Ascending aorta (tissue), 2 donors: ENCODE measurements around the gene PPP4R2. TPM values are rescaled to one million over a fixed set of nuclear protein-coding genes. Genes with fewer than 3 reads are reported as not detected.

Experiments
- DNase-seq, 2 donors: peaks; one replicate each; pipeline ENCODE4 v3.0.0-alpha.2; 2019; ENCODE audit warnings: low spot score in 2 of 2
- H3K27ac ChIP-seq, 2 donors: fragments of 200-600 bp; sonication (generic); one replicate each; pipeline ENCODE4 v1.5.1; 2016 to 2017; ENCODE audit warnings: mild to moderate bottlenecking in 1 of 2
- H3K27me3 ChIP-seq: fragments of 200-600 bp; sonication (generic); one replicate; pipeline ENCODE4 v1.5.1; 2017
- H3K36me3 ChIP-seq, 2 donors: fragments of 200-600 bp; sonication (generic); one replicate each; pipeline ENCODE4 v1.5.1; 2016
- H3K4me1 ChIP-seq, 2 donors: fragments of 200-600 bp; sonication (generic); one replicate each; pipeline ENCODE4 v1.5.1; 2016 to 2017; ENCODE audit warnings: mild to moderate bottlenecking in 1 of 2
- H3K4me3 ChIP-seq, 2 donors: fragments of 200-600 bp; sonication (generic); one replicate each; pipeline ENCODE4 v1.5.1; 2016 to 2017; ENCODE audit warnings: mild to moderate bottlenecking in 1 of 2
- H3K9me3 ChIP-seq, 2 donors: fragments of 200-600 bp; sonication (generic); one replicate each; pipeline ENCODE4 v1.5.1; 2016
- CTCF ChIP-seq, 3 experiments: fragments of 200-600 bp in 2 of 3; fragments of 450-650 bp in 1 of 3; sonication (generic) in 2 of 3; IDR thresholded peaks; one replicate each; pipeline ENCODE4 v1.5.1; 2016 to 2019; ENCODE audit warnings: antibody characterized with exemption in 3 of 3, mild to moderate bottlenecking in 1 of 3, moderate library complexity in 1 of 3
- intact Hi-C: fragments of 100-400 bp; cut with DNase I; formaldehyde crosslinking; loops from one replicate; pipeline ENCODE4 v1.15.1; 2023
- total RNA-seq: library from RNA; depleted of rRNA; stranded (reverse); fragments of >200 nt; gene quantifications from one replicate; pipeline ENCODE4 v1.1.0, GENCODE V29; 2016

The PPP4R2 gene
- total RNA-seq, 1 donor from 2014 or later = 8.2 TPM

- Histone ChIP-seq H3K36me3 (peaks cover 8 to 42% of the 10 kb centered on the region in 2 donors), H3K4me3 (no peak overlapping the region), H3K27ac (no peak overlapping the region), H3K4me1 (no peaks in the 10 kb centered on the region), H3K27me3 (no peaks in the 10 kb centered on the region), H3K9me3 (no peaks in the 10 kb centered on the region)
- no peak for DNase-seq
- TF ChIP-seq CTCF (IDR thresholded peaks at IDR 0.05) = no peak
- intact Hi-C loops = no loop called here
These were observed 25.7 kb upstream of the PPP4R2 start for GRCh38 chr3:72970942-72971341.

GRCh38 chr3:72972706-72973030 lies 23.9 kb upstream of the PPP4R2 start:
- H3K9me3 ChIP-seq = no peaks in the 10 kb centered on the region
- intact Hi-C loops = no loop called here
- no peak overlapping the region for H3K27ac ChIP-seq
- H3K4me3 ChIP-seq = no peak overlapping the region
- H3K4me1 ChIP-seq = no peaks in the 10 kb centered on the region
- H3K27me3 ChIP-seq = no peaks in the 10 kb centered on the region
- TF ChIP-seq CTCF (IDR thresholded peaks at IDR 0.05) = no peak
- H3K36me3 ChIP-seq = peaks cover 8 to 31% of the 10 kb centered on the region in 2 donors
- DNase-seq = no peak

GRCh38 chr3:72973031-72973723 lies 23.4 kb upstream of the PPP4R2 start:
- Histone ChIP-seq H3K36me3 (peaks cover 7 to 26% of the 10 kb centered on the region in 2 donors), H3K27me3 (no peaks in the 10 kb centered on the region), H3K27ac (no peak overlapping the region), H3K9me3 (no peaks in the 10 kb centered on the region), H3K4me3 (no peak overlapping the region), H3K4me1 (no peaks in the 10 kb centered on the region)
- no peak for TF ChIP-seq CTCF (IDR thresholded peaks at IDR 0.05)
- no peak for DNase-seq
- intact Hi-C loops = no loop called here

- TF ChIP-seq CTCF (IDR thresholded peaks at IDR 0.05) = no peak
- Histone ChIP-seq H3K4me3 (no peak overlapping the region), H3K36me3 (peaks cover under 1 to 21% of the 10 kb centered on the region in 2 donors), H3K27ac (no peak overlapping the region), H3K4me1 (no peaks in the 10 kb centered on the region), H3K9me3 (no peaks in the 10 kb centered on the region), H3K27me3 (no peaks in the 10 kb centered on the region)
- intact Hi-C loops = no loop called here
- DNase-seq = no peak
These were observed 22.8 kb upstream of the PPP4R2 start for GRCh38 chr3:72973786-72974185.

GRCh38 chr3:72974956-72975355 lies 21.7 kb upstream of the PPP4R2 start:
- no peaks in the 10 kb centered on the region for H3K27me3 ChIP-seq
- no peak overlapping the region for H3K4me3 ChIP-seq
- no peaks in the 10 kb centered on the region for H3K4me1 ChIP-seq
- no peaks in the 10 kb centered on the region for H3K9me3 ChIP-seq
- no peak for DNase-seq
- intact Hi-C loops = no loop called here
- no peak overlapping the region for H3K27ac ChIP-seq
- peaks cover 0 to 13% of the 10 kb centered on the region in 2 donors for H3K36me3 ChIP-seq
- TF ChIP-seq CTCF (IDR thresholded peaks at IDR 0.05) = no peak

GRCh38 chr3:72976281-72976741 lies 20.3 kb upstream of the PPP4R2 start:
- intact Hi-C loops = no loop called here

More at GRCh38 chr3:72976281-72976741, 20.3 kb upstream of the PPP4R2 start:
- H3K9me3 ChIP-seq = no peaks in the 10 kb centered on the region
- H3K4me1 ChIP-seq = no peaks in the 10 kb centered on the region
- TF ChIP-seq CTCF (IDR thresholded peaks at IDR 0.05) = no peak
- H3K27ac ChIP-seq = no peak overlapping the region
- DNase-seq = no peak
- no peaks in the 10 kb centered on the region for H3K27me3 ChIP-seq
- H3K4me3 ChIP-seq = no peak overlapping the region
- peaks cover 0 to 10% of the 10 kb centered on the region in 2 donors for H3K36me3 ChIP-seq
